Endothelial cell (in vitro differentiated cells): ENCODE measurements around the gene MALL. TPM values are rescaled to one million over a fixed set of nuclear protein-coding genes. Genes with fewer than 3 reads are reported as not detected.

Experiments used
- DNase-seq: peaks from one replicate; pipeline ENCODE4 v3.0.0; 2021; ENCODE audit warnings: low spot score
- H3K27ac Mint-ChIP-seq: one replicate; pipeline ENCODE4 v1.8.0; 2021; ENCODE audit warnings: mixed read lengths, inconsistent platforms; ENCODE audit not compliant: unreplicated experiment
- H3K27me3 Mint-ChIP-seq: one replicate; pipeline ENCODE4 v1.8.0; 2021; ENCODE audit warnings: mild to moderate bottlenecking, moderate library complexity, mixed read lengths, inconsistent platforms; ENCODE audit not compliant: unreplicated experiment
- H3K36me3 Mint-ChIP-seq: one replicate; pipeline ENCODE4 v1.8.0; 2021; ENCODE audit warnings: mild to moderate bottlenecking, low read depth, mixed read lengths, inconsistent platforms; ENCODE audit not compliant: unreplicated experiment
- H3K4me1 Mint-ChIP-seq: one replicate; pipeline ENCODE4 v1.8.0; 2021; ENCODE audit warnings: mild to moderate bottlenecking, mixed read lengths, inconsistent platforms; ENCODE audit not compliant: unreplicated experiment
- H3K4me3 Mint-ChIP-seq: one replicate; pipeline ENCODE4 v1.8.0; 2021; ENCODE audit warnings: mild to moderate bottlenecking, mixed read lengths, inconsistent platforms; ENCODE audit not compliant: unreplicated experiment
- H3K9me3 Mint-ChIP-seq: one replicate; pipeline ENCODE4 v1.8.0; 2021; ENCODE audit warnings: mixed read lengths, inconsistent platforms; ENCODE audit not compliant: unreplicated experiment
- CTCF ChIP-seq: fragments of 200-600 bp; sonication (generic); IDR thresholded peaks from one replicate; pipeline ENCODE4 v1.5.0; 2021; ENCODE audit warnings: antibody characterized with exemption; ENCODE audit not compliant: unreplicated experiment
- total RNA-seq: library from RNA; stranded (reverse); fragmentation: NEBNext Ultra II Directional; extraction: Animal tissue kit (Norgen Biotek cat#: 25700); gene quantifications from one replicate; pipeline ENCODE4 v1.2.1, GENCODE V29; 2021; ENCODE audit not compliant: unreplicated experiment

The MALL gene
- total RNA-seq, 1 donor from 2014 or later = 2.6 TPM

- Mint-ChIP-seq H3K9me3 (no peaks in the 10 kb centered on the region), H3K27me3 (peaks cover 6% of the 10 kb centered on the region), H3K27ac (no peak overlapping the region), H3K4me3 (no peak overlapping the region), H3K4me1 (peaks cover 10% of the 10 kb centered on the region), H3K36me3 (no peaks in the 10 kb centered on the region)
- no peak for DNase-seq
- TF ChIP-seq CTCF = no peak
Measured at GRCh38 chr2:110124939-110125691, 9.5 kb upstream of the MALL start.

DNA sequence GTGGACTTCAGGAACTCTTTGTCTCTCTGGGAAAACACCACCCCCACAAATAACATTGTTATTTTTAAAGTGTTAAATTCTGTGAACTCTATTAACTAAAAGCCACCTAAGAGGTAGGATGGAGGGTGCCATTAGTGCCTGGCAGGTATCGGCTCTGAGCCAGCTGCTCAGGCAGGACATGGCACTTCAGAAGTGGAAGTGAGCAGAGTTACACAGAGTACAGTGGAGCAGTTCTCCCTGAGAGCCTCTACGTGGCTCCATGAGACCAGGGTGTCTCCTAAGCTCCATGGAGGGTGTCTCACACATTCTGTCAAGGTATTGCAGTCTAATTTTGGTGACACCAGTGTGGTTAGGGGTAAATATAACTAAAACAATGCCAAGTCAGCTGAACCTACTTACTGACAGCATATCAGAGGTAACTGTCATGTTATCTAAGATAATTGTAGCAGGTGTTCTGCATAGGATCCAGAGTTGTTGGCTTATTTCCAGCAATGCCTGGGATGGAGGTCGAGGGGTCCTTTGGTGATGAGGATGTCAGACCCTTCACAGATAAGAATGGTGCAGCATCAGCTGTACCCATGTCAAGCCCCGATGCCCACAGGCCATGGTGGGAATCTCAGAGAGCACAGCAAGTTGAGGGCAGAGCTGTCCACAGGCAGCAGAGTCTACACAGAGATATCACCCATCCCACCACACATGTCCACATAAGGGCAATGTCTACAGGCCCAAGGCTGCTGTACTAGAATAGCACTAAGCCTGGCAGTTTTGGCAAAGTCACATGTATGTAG, 8.6 kb upstream of the MALL start:
- no peaks in the 10 kb centered on the region for H3K9me3 Mint-ChIP-seq
- H3K27ac Mint-ChIP-seq = no peak overlapping the region
- H3K36me3 Mint-ChIP-seq = no peaks in the 10 kb centered on the region
- no peak overlapping the region for H3K4me3 Mint-ChIP-seq
- H3K4me1 Mint-ChIP-seq = peaks cover 15% of the 10 kb centered on the region
- H3K27me3 Mint-ChIP-seq = peaks cover 6% of the 10 kb centered on the region
- DNase-seq = no peak
- no peak for TF ChIP-seq CTCF

DNA sequence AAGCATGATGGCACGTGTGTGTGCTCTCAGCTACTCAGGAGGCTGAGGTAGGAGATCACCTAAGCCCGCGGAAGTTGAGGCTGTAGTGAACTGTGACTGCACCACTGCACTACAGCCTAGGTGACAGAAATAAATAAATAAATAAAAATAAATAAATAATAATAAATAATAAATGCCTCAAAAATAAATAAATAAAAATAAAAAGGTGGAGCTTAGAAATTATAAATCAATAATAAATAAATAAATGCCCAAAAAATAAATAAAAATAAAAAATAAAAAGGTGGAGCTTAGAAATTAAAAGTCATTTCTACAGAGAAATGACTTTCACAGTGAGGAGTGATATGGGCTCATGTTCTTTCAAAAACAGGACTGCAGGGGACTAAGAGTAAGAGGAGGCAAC, 6.0 kb upstream of the MALL start:
- Mint-ChIP-seq H3K9me3 (no peaks in the 10 kb centered on the region), H3K4me1 (peaks cover 29% of the 10 kb centered on the region), H3K4me3 (no peak overlapping the region), H3K27ac (no peak overlapping the region), H3K27me3 (peaks cover 8% of the 10 kb centered on the region), H3K36me3 (peaks cover 4% of the 10 kb centered on the region)
- no peak for DNase-seq
- TF ChIP-seq CTCF = no peak

DNA sequence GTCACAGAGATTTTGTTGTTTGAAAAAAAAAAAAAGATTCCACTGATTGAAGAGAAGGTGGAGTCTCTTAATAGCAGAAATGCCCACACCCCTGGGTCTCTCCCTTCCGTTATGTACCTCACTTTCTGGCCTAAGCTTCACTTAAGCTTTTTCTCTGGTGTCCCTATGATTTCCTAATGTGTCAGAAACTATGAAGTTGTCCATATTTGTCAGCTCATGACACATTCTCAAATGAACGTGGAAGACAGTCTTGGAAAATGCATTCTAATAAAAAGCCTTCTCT, 5.4 kb upstream of the MALL start:
- H3K36me3 Mint-ChIP-seq = peaks cover 4% of the 10 kb centered on the region
- H3K9me3 Mint-ChIP-seq = no peaks in the 10 kb centered on the region
- peaks cover 33% of the 10 kb centered on the region for H3K4me1 Mint-ChIP-seq
- no peak overlapping the region for H3K27ac Mint-ChIP-seq
- H3K27me3 Mint-ChIP-seq = peaks cover 13% of the 10 kb centered on the region
- H3K4me3 Mint-ChIP-seq = no peak overlapping the region
- no peak for DNase-seq
- no peak for TF ChIP-seq CTCF
